H1 (cell line): Measurements from ENCODE around the gene WFIKKN1. TPM values are rescaled to one million over a fixed set of nuclear protein-coding genes. Genes with fewer than 3 reads are reported as not detected.

Source experiments
- CTCF ChIA-PET: fragments of 300-600 bp; sonication (Branson Sonifier 250); formaldehyde crosslinking; loops from one replicate; lab custom pipeline; 2021; ENCODE audit not compliant: partially characterized antibody; lab: Charles Lee
- POLR2A ChIA-PET: fragments of 300-600 bp; sonication (Branson Sonifier 250); formaldehyde crosslinking; loops from one replicate; lab custom pipeline; 2021; ENCODE audit warnings: inconsistent platforms; ENCODE audit not compliant: partially characterized antibody; lab: Charles Lee
- DNase-seq, 2 experiments: peaks; one replicate each; pipeline versions ENCODE4 v3.0.0 to v3.0.0-alpha.2; 2010 to 2022; ENCODE audit warnings: low spot score in 2 of 2, low read depth in 1 of 2, mixed read lengths in 1 of 2
- FAIRE-seq: peaks from 2 replicates; lab custom pipeline; 2011; peaks lifted over from hg19 to GRCh38; lab: Jason Lieb, UNC
- H2AFZ ChIP-seq: 2 replicates; pipeline ENCODE4 v1.8.1; 2012; ENCODE audit warnings: low read length, inconsistent platforms
- H2AK5ac ChIP-seq: 2 replicates; pipeline ENCODE4 v1.6.1; 2013; ENCODE audit warnings: low read depth, low read length
- H2BK120ac ChIP-seq: replicated peaks from 2 replicates; pipeline ENCODE3; 2013; ENCODE audit warnings: low read depth, low read length, inconsistent platforms
- H2BK12ac ChIP-seq: 2 replicates; pipeline ENCODE4 v1.6.1; 2013; ENCODE audit warnings: low read depth, low read length
- H2BK15ac ChIP-seq: 2 replicates; pipeline ENCODE4 v1.6.1; 2013; ENCODE audit warnings: low read length
- H2BK20ac ChIP-seq: 2 replicates; pipeline ENCODE4 v1.6.1; 2013; ENCODE audit warnings: low read length
- H2BK5ac ChIP-seq: 2 replicates; pipeline ENCODE4 v1.6.1; 2013; ENCODE audit warnings: low read depth, low read length
- H3K14ac ChIP-seq: 2 replicates; pipeline ENCODE4 v1.6.1; 2013; ENCODE audit warnings: inconsistent platforms; ENCODE audit not compliant: insufficient read length
- H3K18ac ChIP-seq: 2 replicates; pipeline ENCODE4 v1.6.1; 2013; ENCODE audit warnings: low read length; ENCODE audit errors: extremely low read depth
- H3K23ac ChIP-seq: 2 replicates; pipeline ENCODE4 v1.6.1; 2013; ENCODE audit warnings: inconsistent platforms; ENCODE audit not compliant: insufficient read length
- H3K23me2 ChIP-seq: 2 replicates; pipeline ENCODE4 v1.6.1; 2013; ENCODE audit warnings: low read depth, low read length
- H3K27ac ChIP-seq: 2 replicates; pipeline ENCODE4 v1.6.1; 2011; ENCODE audit warnings: low read depth, low read length, inconsistent platforms
- H3K27me3 ChIP-seq, 4 experiments: replicated peaks in 1 of 4; 1 replicate in 1 of 4; 2 replicates in 3 of 4; pipeline versions ENCODE4 v1.6.1 to v1.8.1; 2011 to 2013; ENCODE audit warnings: low read length in 3 of 4, mild to moderate bottlenecking in 3 of 4, inconsistent platforms in 2 of 4, mixed read lengths in 2 of 4, moderate library complexity in 1 of 4; ENCODE audit not compliant: control insufficient read depth in 3 of 4, insufficient read depth in 3 of 4; ENCODE audit errors: extremely low read depth in 1 of 4
- H3K36me3 ChIP-seq, 4 experiments: 2 replicates each; pipeline versions ENCODE4 v1.6.1 to v1.8.1; 2011 to 2013; ENCODE audit warnings: mild to moderate bottlenecking in 4 of 4, low read length in 3 of 4, moderate library complexity in 2 of 4, control low read depth in 1 of 4, inconsistent platforms in 1 of 4; ENCODE audit not compliant: insufficient read depth in 4 of 4, control insufficient read depth in 2 of 4
- H3K4ac ChIP-seq: replicated peaks from 2 replicates; pipeline ENCODE3; 2013; ENCODE audit warnings: low read length, low read depth, mixed read lengths, inconsistent platforms; ENCODE audit not compliant: insufficient read length
- H3K4me1 ChIP-seq, 4 experiments: replicated peaks in 1 of 4; 1 replicate in 1 of 4; 2 replicates in 3 of 4; pipeline versions ENCODE4 v1.6.1 to v1.8.1; 2011 to 2013; ENCODE audit warnings: low read length in 3 of 4, inconsistent platforms in 2 of 4, mixed read lengths in 1 of 4; ENCODE audit not compliant: insufficient read depth in 4 of 4, control insufficient read depth in 3 of 4
- H3K4me2 ChIP-seq, 2 experiments: 2 replicates each; pipeline versions ENCODE4 v1.6.1 to v1.8.1; 2011 to 2013; ENCODE audit warnings: low read depth in 2 of 2, low read length in 2 of 2, control low read depth in 1 of 2, inconsistent platforms in 1 of 2, mild to moderate bottlenecking in 1 of 2; ENCODE audit not compliant: insufficient read depth in 1 of 2
- H3K4me3 ChIP-seq, 4 experiments: fragments of 200-600, 300-600 bp in 1 of 4; sonication (generic), shearing (Covaris generic), sonication (Bioruptor Twin) in 1 of 4; 2 replicates each; pipeline versions ENCODE4 v1.5.1 to v1.8.1; 2011 to 2016; ENCODE audit warnings: low read length in 4 of 4, low read depth in 3 of 4, control low read depth in 2 of 4, inconsistent platforms in 2 of 4, mild to moderate bottlenecking in 2 of 4, mixed read lengths in 1 of 4, moderate library complexity in 1 of 4; ENCODE audit not compliant: insufficient read depth in 2 of 4; ENCODE audit errors: extremely low read depth in 1 of 4
- H3K56ac ChIP-seq: replicated peaks from 2 replicates; pipeline ENCODE3; 2013; ENCODE audit warnings: low read depth, mild to moderate bottlenecking, mixed read lengths, low read length, inconsistent platforms; ENCODE audit not compliant: insufficient read length
- H3K79me1 ChIP-seq: 2 replicates; pipeline ENCODE4 v1.6.1; 2013; ENCODE audit warnings: low read depth, low read length, control low read depth
- H3K79me2 ChIP-seq, 2 experiments: 2 replicates each; pipeline versions ENCODE4 v1.6.1 to v1.8.1; 2012 to 2013; ENCODE audit warnings: low read length in 2 of 2, mild to moderate bottlenecking in 2 of 2, inconsistent platforms in 1 of 2; ENCODE audit not compliant: insufficient read depth in 2 of 2, control insufficient read depth in 1 of 2
- H3K9ac ChIP-seq, 4 experiments: replicated peaks in 1 of 4; 1 replicate in 1 of 4; 2 replicates in 3 of 4; pipeline versions ENCODE4 v1.6.1 to v1.8.1; 2011 to 2013; ENCODE audit warnings: low read depth in 3 of 4, low read length in 3 of 4, control low read depth in 2 of 4, mild to moderate bottlenecking in 2 of 4, moderate library complexity in 2 of 4, inconsistent platforms in 1 of 4; ENCODE audit errors: extremely low read depth in 1 of 4
- H3K9me3 ChIP-seq, 2 experiments: 2 replicates each; pipeline versions ENCODE4 v1.6.1 to v1.8.1; 2012 to 2013; ENCODE audit warnings: mild to moderate bottlenecking in 2 of 2, moderate library complexity in 2 of 2, control low read depth in 1 of 2, inconsistent platforms in 1 of 2, low read depth in 1 of 2, low read length in 1 of 2, mixed read lengths in 1 of 2; ENCODE audit not compliant: insufficient read depth in 2 of 2
- H4K20me1 ChIP-seq, 2 experiments: replicated peaks in 1 of 2; 2 replicates each; pipeline versions ENCODE3 to v1.8.1; 2011 to 2013; ENCODE audit warnings: inconsistent platforms in 2 of 2, low read length in 2 of 2, mild to moderate bottlenecking in 1 of 2; ENCODE audit not compliant: insufficient read depth in 2 of 2, control insufficient read depth in 1 of 2
- H4K5ac ChIP-seq: 2 replicates; pipeline ENCODE4 v1.6.1; 2013; ENCODE audit warnings: low read length, low read depth, mixed read lengths, inconsistent platforms; ENCODE audit not compliant: insufficient read length
- H4K8ac ChIP-seq: 2 replicates; pipeline ENCODE4 v1.8.0; 2013; ENCODE audit warnings: mild to moderate bottlenecking, moderate library complexity, low read length, inconsistent platforms; ENCODE audit not compliant: insufficient read depth; ENCODE audit errors: extremely low read depth
- H4K91ac ChIP-seq: replicated peaks from 2 replicates; pipeline ENCODE3; 2013; ENCODE audit warnings: low read length, mixed read lengths, inconsistent platforms; ENCODE audit not compliant: insufficient read length
- CBX8 ChIP-seq: fragments of 300-800, 300-1000 bp; sonication (generic); IDR thresholded peaks from 2 replicates; pipeline ENCODE4 v1.7.1; 2016; ENCODE audit warnings: low read depth, low read length, borderline replicate concordance
- E2F6 ChIP-seq: IDR thresholded peaks from 2 replicates; pipeline ENCODE4 v1.6.1; 2012; ENCODE audit warnings: inconsistent platforms
- EGR1 ChIP-seq: IDR thresholded peaks from 2 replicates; pipeline ENCODE4 v1.6.1; 2011; ENCODE audit warnings: low read depth, low read length, borderline replicate concordance
- EP300 ChIP-seq, 2 experiments: IDR thresholded peaks; 1 replicate in 1 of 2; 2 replicates in 1 of 2; pipeline ENCODE4 v1.6.1; 2011 to 2012; ENCODE audit warnings: low read depth in 2 of 2, low read length in 2 of 2, mild to moderate bottlenecking in 2 of 2, borderline replicate concordance in 1 of 2, inconsistent platforms in 1 of 2, moderate library complexity in 1 of 2
- GABPA ChIP-seq: IDR thresholded peaks from 2 replicates; pipeline ENCODE4 v1.6.1; 2011; ENCODE audit warnings: mild to moderate bottlenecking, low read length, moderate library complexity, borderline replicate concordance; ENCODE audit not compliant: insufficient read depth
- HDAC2 ChIP-seq, 2 experiments: fragments of 300-600 bp in 1 of 2; sonication (generic) in 1 of 2; IDR thresholded peaks; 2 replicates each; pipeline ENCODE4 v1.6.1; 2011 to 2012; ENCODE audit warnings: low read depth in 2 of 2, low read length in 2 of 2, mild to moderate bottlenecking in 2 of 2, moderate library complexity in 2 of 2, borderline replicate concordance in 1 of 2, inconsistent platforms in 1 of 2
- HDAC6 ChIP-seq: IDR thresholded peaks from one replicate; pipeline ENCODE4 v1.7.1; 2012; ENCODE audit warnings: low read depth, mild to moderate bottlenecking, inconsistent platforms, low read length, moderate library complexity
- JUN ChIP-seq: IDR thresholded peaks from 2 replicates; pipeline ENCODE4 v1.6.1; 2011; ENCODE audit warnings: low read depth, mild to moderate bottlenecking, improper control_type of control experiment, low read length
- RBBP5 ChIP-seq: IDR thresholded peaks from 2 replicates; pipeline ENCODE4 v1.7.1; 2012; ENCODE audit warnings: low read depth, mild to moderate bottlenecking, inconsistent platforms, low read length, moderate library complexity, borderline replicate concordance
- SAP30 ChIP-seq: fragments of 300-600 bp; sonication (generic); IDR thresholded peaks from 2 replicates; pipeline ENCODE4 v1.7.1; 2012; ENCODE audit warnings: low read length, moderate library complexity, mild to moderate bottlenecking, inconsistent platforms; ENCODE audit not compliant: insufficient read depth, insufficient replicate concordance
- TCF12 ChIP-seq: IDR thresholded peaks from 2 replicates; pipeline ENCODE4 v1.6.1; 2011; ENCODE audit warnings: low read depth, mild to moderate bottlenecking, low read length
- TEAD4 ChIP-seq: IDR thresholded peaks from 2 replicates; pipeline ENCODE4 v1.6.1; 2012; ENCODE audit warnings: low read depth, low read length, inconsistent platforms, mixed read lengths
- WGBS, 2 experiments: shearing (Covaris generic) in 1 of 2; methylation state at CpG; one replicate each; pipeline versions ENCODE4 v1.1.6 to v1.1.7; 2013 to 2015; ENCODE audit warnings: low lambda C conversion rate in 2 of 2, mixed read lengths in 2 of 2, inconsistent platforms in 1 of 2, low coverage in 1 of 2, missing lambda C conversion rate in 1 of 2; ENCODE audit not compliant: insufficient replicate concordance in 2 of 2, insufficient coverage in 1 of 2, insufficient read length in 1 of 2; ENCODE audit errors: extremely low coverage in 1 of 2, missing lambda C conversion rate in 1 of 2; 5-methylcytosine and 5-hydroxymethylcytosine counted together
- polyA plus RNA-seq, 7 experiments: library from polyadenylated mRNA; depleted of rRNA in 3 of 7; stranded (reverse) in 5 of 7; unstranded in 2 of 7; fragments of >200 nt in 5 of 7; fragments of 200-250 nt in 2 of 7; gene quantifications; 1 replicate in 5 of 7; 2 replicates in 1 of 7; 4 replicates in 1 of 7; pipeline versions ENCODE4 v1.2.1 to v1.2.3, GENCODE V29; 2011 to 2013; ENCODE audit warnings: missing spikeins in 2 of 7, mixed read lengths in 2 of 7
- total RNA-seq: library from RNA; stranded (reverse); fragmentation: NEBNext Ultra II Directional; extraction: Animal tissue kit (Norgen Biotek cat#: 25700); gene quantifications from 2 replicates; pipeline ENCODE4 v1.2.1, GENCODE V29; 2021

Gene WFIKKN1
- total and polyA plus RNA-seq, 2 of the 8 experiments (the other 6 are each of a cell fraction or from before 2014, with no cell fraction given): 11.4 to 15.8 TPM

- peaks cover 0 to 2% (median 0%) of the 10 kb centered on the region in 4 experiments; a peak in 2 of 7 replicates for H3K27me3 ChIP-seq
- H2BK120ac ChIP-seq: no peak overlapping the region
- no peak overlapping the region for H2AFZ ChIP-seq
- H4K5ac ChIP-seq: no peak overlapping the region
- H3K27ac ChIP-seq: no peak overlapping the region
- H3K79me2 ChIP-seq: peaks cover 0 to 13% of the 10 kb centered on the region in 2 experiments; a peak in 1 of 4 replicates
- no peak overlapping the region for H2BK20ac ChIP-seq
- no peak overlapping the region for H3K9ac ChIP-seq
- no peak overlapping the region for H3K56ac ChIP-seq
- no peaks in the 10 kb centered on the region for H3K9me3 ChIP-seq
- H3K23ac ChIP-seq: no peak overlapping the region
- H4K8ac ChIP-seq: no peak overlapping the region
- no peak overlapping the region for H3K18ac ChIP-seq
- H4K91ac ChIP-seq: no peak overlapping the region
- H3K36me3 ChIP-seq: peaks cover 14 to 44% (median 33%) of the 10 kb centered on the region in 4 experiments
- H4K20me1 ChIP-seq: peaks cover 5 to 27% of the 10 kb centered on the region in 2 experiments
- peaks cover 0 to 29% (median 25%) of the 10 kb centered on the region in 4 experiments; a peak in 6 of 7 replicates for H3K4me1 ChIP-seq
- no peak overlapping the region for H3K14ac ChIP-seq
- DNase-seq (no peak), FAIRE-seq (no peak)
- H3K4ac ChIP-seq: no peak overlapping the region
- WGBS, 2 experiments: 95% methylated on average over 21 of the region's 21 CpGs; no CpG with 5 or more reads in 1 of the 2 experiments
- H3K79me1 ChIP-seq: peaks cover 13% of the 10 kb centered on the region
- H2AK5ac ChIP-seq: no peak overlapping the region
- ChIA-PET POLR2A (interaction anchor here (0.7 to 17.4 kb wide), 7 partner anchors 5 to 44 kb away, joined by 3 to 214 read pairs (median 4); partner anchors contain the start of genes JMJD8, RHBDL1, RHOT2 and STUB1), CTCF (interaction anchor here (1.0 to 12.0 kb wide), 5 partner anchors 12 to 280 kb away, joined by 3 to 75 read pairs (median 5); partner anchors contain the start of genes CIAO3 and WDR24)
- no peak overlapping the region for H2BK5ac ChIP-seq
- no peak overlapping the region for H2BK12ac ChIP-seq
- H2BK15ac ChIP-seq: no peak overlapping the region
- no peak overlapping the region for H3K4me2 ChIP-seq
- H3K23me2 ChIP-seq: peaks cover 12% of the 10 kb centered on the region
- no peak overlapping the region for H3K4me3 ChIP-seq
- TF ChIP-seq TCF12: no peak
- TF ChIP-seq HDAC6: no peak
- TF ChIP-seq RBBP5: no peak
- no peak for TF ChIP-seq SAP30
- TF ChIP-seq TEAD4: no peak
- TF ChIP-seq JUN: no peak
- TF ChIP-seq E2F6: no peak
- TF ChIP-seq CBX8: no peak
- TF ChIP-seq EGR1: no peak
- no peak for TF ChIP-seq GABPA
- TF ChIP-seq EP300 (IDR thresholded peaks at IDR 0.05; ENCODE audit: borderline replicate concordance in 1 of 2, low read depth in 2 of 2, low read length in 2 of 2): no peak
- no peak for TF ChIP-seq HDAC2 (IDR thresholded peaks at IDR 0.05; ENCODE audit: borderline replicate concordance in 1 of 2, low read depth in 2 of 2, low read length in 2 of 2)
These were observed 42.1 kb downstream of the WFIKKN1 start for GRCh38 chr16:672851-673250.
